Right lobe of liver (tissue), 4 donors: ENCODE results near the gene CFAP92.

ENCODE experiments used
- CTCF ChIP-seq, 4 donors: fragments of 200-600 bp in 3 of 4; fragments of 450-650 bp in 1 of 4; IDR thresholded peaks; one replicate each; pipeline versions ENCODE4 v1.5.1 to v1.8.0; 2016 to 2022; ENCODE audit warnings: antibody characterized with exemption in 4 of 4, mild to moderate bottlenecking in 2 of 4
- POLR2A ChIP-seq: fragments of 450-650 bp; IDR thresholded peaks from one replicate; pipeline ENCODE4 v1.6.1; 2017; ENCODE audit warnings: antibody characterized with exemption, mild to moderate bottlenecking
- donor health status: DM: no; HTN: no; CAD: no.
- donor health status: DM: no; HTN: no; CAD: no.
- donor health status: DM: no; HTN: yes; CAD: no.

- TF ChIP-seq CTCF (IDR thresholded peaks at IDR 0.05) (no peak), POLR2A (no peak)
Observed at GRCh38 chr3:128994581-128995546, 988 bp upstream of the CFAP92 start.
